ENCODE measurements around the gene IGF1R.

IGF1R gene

DNA sequence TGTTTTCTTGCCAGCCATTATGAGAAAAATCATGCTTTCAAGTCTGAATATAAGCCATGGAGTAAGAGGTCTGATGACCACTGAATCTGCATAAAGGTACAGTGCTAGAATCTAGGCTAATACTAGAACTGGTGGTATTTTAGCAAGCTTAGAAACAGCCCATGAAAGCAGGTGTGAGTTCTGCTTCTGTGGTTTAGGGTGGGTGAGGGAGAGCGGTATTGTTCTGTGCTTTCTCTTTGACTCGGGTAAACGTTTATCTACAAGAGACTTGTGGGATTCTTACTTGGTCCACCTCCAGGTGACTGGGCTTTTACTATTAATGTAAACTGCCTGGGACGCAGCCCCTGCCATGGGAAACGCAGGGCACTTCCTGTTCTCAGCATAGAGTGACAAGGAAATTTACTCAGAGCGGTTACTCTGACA is 304.1 kb downstream of the IGF1R start:
- TF ChIP-seq, protein P1, sequence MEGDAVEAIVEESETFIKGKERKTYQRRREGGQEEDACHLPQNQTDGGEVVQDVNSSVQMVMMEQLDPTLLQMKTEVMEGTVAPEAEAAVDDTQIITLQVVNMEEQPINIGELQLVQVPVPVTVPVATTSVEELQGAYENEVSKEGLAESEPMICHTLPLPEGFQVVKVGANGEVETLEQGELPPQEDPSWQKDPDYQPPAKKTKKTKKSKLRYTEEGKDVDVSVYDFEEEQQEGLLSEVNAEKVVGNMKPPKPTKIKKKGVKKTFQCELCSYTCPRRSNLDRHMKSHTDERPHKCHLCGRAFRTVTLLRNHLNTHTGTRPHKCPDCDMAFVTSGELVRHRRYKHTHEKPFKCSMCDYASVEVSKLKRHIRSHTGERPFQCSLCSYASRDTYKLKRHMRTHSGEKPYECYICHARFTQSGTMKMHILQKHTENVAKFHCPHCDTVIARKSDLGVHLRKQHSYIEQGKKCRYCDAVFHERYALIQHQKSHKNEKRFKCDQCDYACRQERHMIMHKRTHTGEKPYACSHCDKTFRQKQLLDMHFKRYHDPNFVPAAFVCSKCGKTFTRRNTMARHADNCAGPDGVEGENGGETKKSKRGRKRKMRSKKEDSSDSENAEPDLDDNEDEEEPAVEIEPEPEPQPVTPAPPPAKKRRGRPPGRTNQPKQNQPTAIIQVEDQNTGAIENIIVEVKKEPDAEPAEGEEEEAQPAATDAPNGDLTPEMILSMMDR (conservative IDR thresholded peaks at IDR 0.05; ENCODE audit: low read depth, low read length), result no peak
- H4K20me1 ChIP-seq (ENCODE audit: insufficient read depth), result no peaks in the 10 kb centered on the region
- H3K27me3 ChIP-seq (ENCODE audit: insufficient read depth, low read depth), result no peaks in the 10 kb centered on the region
- H3K4me2 ChIP-seq, result peak overlapping the region; percentile 67
- H3K4me1 ChIP-seq (ENCODE audit: low read depth, poor library complexity, severe bottlenecking), result peaks cover 33% of the 10 kb centered on the region
- no peak overlapping the region for H2AFZ ChIP-seq (ENCODE audit: low read depth)
- peak overlapping the region; percentile 66 for H3K27ac ChIP-seq
- no peaks in the 10 kb centered on the region for H3K36me3 ChIP-seq (ENCODE audit: insufficient read depth)
- no peak overlapping the region for H3K4me3 ChIP-seq (IDR thresholded peaks at IDR 0.05; ENCODE audit: insufficient read depth, low read depth, low read length)
- peak overlapping the region; percentile 19; the same call in 1 of the 2 replicates for H3K9ac ChIP-seq
- no peaks in the 10 kb centered on the region for H3K79me2 ChIP-seq (ENCODE audit: insufficient read depth, low read depth)

GRCh38 chr15:98953000-98953787 is 304.9 kb downstream of the IGF1R start:
- Histone ChIP-seq H3K9ac (peak overlapping the region; percentile 19; the same call in 1 of the 2 replicates), H3K4me2 (peak overlapping the region; percentile 67)

DNA sequence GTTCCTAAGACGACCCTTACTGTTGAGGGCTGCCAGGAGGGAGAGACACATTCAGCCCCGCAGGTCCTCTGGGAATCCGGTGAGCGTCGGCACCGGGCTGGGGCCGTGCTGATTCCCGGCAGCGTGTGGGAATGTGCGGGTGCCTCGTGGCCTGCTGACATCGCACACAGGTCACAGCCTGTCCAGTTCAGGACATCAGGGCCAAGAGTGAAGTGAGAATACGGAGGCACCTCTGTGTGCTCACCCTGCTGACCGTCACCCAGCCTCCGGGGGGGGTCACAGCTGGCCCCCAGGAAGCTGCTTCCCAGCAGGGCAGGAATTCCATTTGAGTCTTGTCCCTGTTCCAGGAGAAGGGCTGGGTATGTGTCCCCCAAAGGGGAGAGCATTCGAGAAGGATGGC is 305.6 kb downstream of the IGF1R start:
- Histone ChIP-seq H3K79me2 (ENCODE audit: insufficient read depth, low read depth) (no peaks in the 10 kb centered on the region), H3K36me3 (ENCODE audit: insufficient read depth) (no peaks in the 10 kb centered on the region; the same call in 1 of the 2 replicates), H4K20me1 (ENCODE audit: insufficient read depth) (no peaks in the 10 kb centered on the region), H3K27ac (peak overlapping the region; percentile 66; the same call in 1 of the 2 replicates), H3K4me3 (IDR thresholded peaks at IDR 0.05; ENCODE audit: insufficient read depth, low read depth, low read length) (no peak overlapping the region), H3K4me1 (ENCODE audit: low read depth, poor library complexity, severe bottlenecking) (peaks cover 33% of the 10 kb centered on the region), H3K4me2 (no peak overlapping the region; the same call in 1 of the 2 replicates), H3K9ac (no peak overlapping the region), H3K27me3 (ENCODE audit: insufficient read depth, low read depth) (no peaks in the 10 kb centered on the region), H2AFZ (ENCODE audit: low read depth) (no peak overlapping the region)
- TF ChIP-seq, protein P1 (conservative IDR thresholded peaks at IDR 0.05; ENCODE audit: low read depth, low read length), result no peak

More at GRCh38 chr15:98953000-98953787, 304.9 kb downstream of the IGF1R start:
- peak overlapping the region; percentile 66 for H3K27ac ChIP-seq
- no peaks in the 10 kb centered on the region for H4K20me1 ChIP-seq (ENCODE audit: insufficient read depth)
- H3K36me3 ChIP-seq (ENCODE audit: insufficient read depth), result no peaks in the 10 kb centered on the region; the same call in 1 of the 2 replicates
- peaks cover 33% of the 10 kb centered on the region for H3K4me1 ChIP-seq (ENCODE audit: low read depth, poor library complexity, severe bottlenecking)
- H3K4me3 ChIP-seq (IDR thresholded peaks at IDR 0.05; ENCODE audit: insufficient read depth, low read depth, low read length), result no peak overlapping the region
- no peaks in the 10 kb centered on the region for H3K27me3 ChIP-seq (ENCODE audit: insufficient read depth, low read depth)
- no peaks in the 10 kb centered on the region for H3K79me2 ChIP-seq (ENCODE audit: insufficient read depth, low read depth)
- H2AFZ ChIP-seq (ENCODE audit: low read depth), result peak overlapping the region; percentile 16; the same call in 1 of the 2 replicates
- TF ChIP-seq, protein P1 (conservative IDR thresholded peaks at IDR 0.05; ENCODE audit: low read depth, low read length), result no peak

DNA sequence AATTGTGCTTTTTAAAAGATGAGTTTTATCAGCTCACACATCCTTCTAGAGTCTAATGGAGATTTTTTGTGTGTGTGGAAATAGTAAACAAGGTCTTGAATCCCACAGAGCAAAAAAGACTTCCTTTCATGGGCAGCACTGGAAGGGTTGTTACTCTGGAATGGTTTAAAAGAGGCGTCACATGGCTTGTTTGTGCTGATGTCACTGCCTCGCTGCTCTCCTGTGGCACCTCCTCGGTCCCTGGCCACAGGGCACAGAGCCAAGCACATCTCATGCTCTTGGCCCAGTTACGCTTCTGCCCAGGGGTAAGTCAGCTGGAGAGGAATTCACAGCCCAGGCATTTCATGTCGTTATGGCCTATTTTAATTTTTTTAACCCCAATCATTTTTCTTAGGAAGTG is 306.1 kb downstream of the IGF1R start:
- Histone ChIP-seq H3K36me3 (ENCODE audit: insufficient read depth) (no peaks in the 10 kb centered on the region; the same call in 1 of the 2 replicates), H3K79me2 (ENCODE audit: insufficient read depth, low read depth) (no peaks in the 10 kb centered on the region), H3K4me2 (no peak overlapping the region), H4K20me1 (ENCODE audit: insufficient read depth) (no peaks in the 10 kb centered on the region), H3K4me3 (IDR thresholded peaks at IDR 0.05; ENCODE audit: insufficient read depth, low read depth, low read length) (no peak overlapping the region), H3K27ac (no peak overlapping the region), H2AFZ (ENCODE audit: low read depth) (no peak overlapping the region), H3K27me3 (ENCODE audit: insufficient read depth, low read depth) (no peaks in the 10 kb centered on the region), H3K4me1 (ENCODE audit: low read depth, poor library complexity, severe bottlenecking) (peaks cover 33% of the 10 kb centered on the region), H3K9ac (no peak overlapping the region)
- TF ChIP-seq, protein P1 (conservative IDR thresholded peaks at IDR 0.05; ENCODE audit: low read depth, low read length), result no peak

All from KMS-11 (cell line).